Fibroblast of mammary gland (primary cell): ENCODE data around the gene RAG1.
"Not testable (repeated sequence)": the region's sequence is repeated elsewhere in the genome, so short reads cannot be mapped to it uniquely, and the experiment has no call there.

Source experiments
- DNase-seq: peaks from one replicate; pipeline ENCODE4 v3.0.0-alpha.2; 2010; ENCODE audit warnings: low read depth
- H3K4me3 ChIP-seq: 2 replicates; pipeline ENCODE4 v1.5.1; 2011; ENCODE audit warnings: low read depth, mild to moderate bottlenecking, low read length, moderate library complexity; ENCODE audit not compliant: control insufficient read depth
- CTCF ChIP-seq: conservative IDR thresholded peaks from 2 replicates; pipeline ENCODE4 v1.5.1; 2011; ENCODE audit warnings: low read depth, low read length, inconsistent platforms; ENCODE audit not compliant: control insufficient read depth, insufficient read depth

Gene RAG1

GRCh38 chr11:36567694-36568093 is at the start of gene RAG1:
Gene RAG1 (plus strand): TSS chr11:36568007. CDS start chr11:36573305, 5,298 bp downstream.
- no peak for TF ChIP-seq CTCF
- no peak within 1 kb of the TSS for H3K4me3 ChIP-seq
- no peak for DNase-seq

GRCh38 chr11:36530840-36531239 is 37.0 kb upstream of the RAG1 start:
- H3K4me3 ChIP-seq, result no peak overlapping the region
- no peak for TF ChIP-seq CTCF
- DNase-seq, result no peak

- no peak for TF ChIP-seq CTCF
- H3K4me3 ChIP-seq, result no peak overlapping the region
- no peak for DNase-seq
These were observed 34.7 kb upstream of the RAG1 start for GRCh38 chr11:36532941-36533601.

GRCh38 chr11:36534276-36534840 is 33.4 kb upstream of the RAG1 start:
- no peak for TF ChIP-seq CTCF
- no peak overlapping the region for H3K4me3 ChIP-seq
- DNase-seq, result no peak

- H3K4me3 ChIP-seq, result no peak overlapping the region
- DNase-seq, result peak; percentile 73
- TF ChIP-seq CTCF, result peak; percentile 46
These were observed 26.8 kb upstream of the RAG1 start for GRCh38 chr11:36540998-36541397.

- DNase-seq, result no peak
- H3K4me3 ChIP-seq, result no peak overlapping the region
- no peak for TF ChIP-seq CTCF
These were observed 17.3 kb upstream of the RAG1 start for GRCh38 chr11:36550385-36551115.

- H3K4me3 ChIP-seq, DNase-seq: not testable (repeated sequence)
These were observed 10.4 kb upstream of the RAG1 start for GRCh38 chr11:36557390-36557789.
